K562 (cell line): ENCODE results near the gene DHPS. TPM values are rescaled to one million over a fixed set of nuclear protein-coding genes. Genes with fewer than 3 reads are reported as not detected.
A peak's percentile ranks its signal among the peaks of the same experiment; 100 is the strongest.

ENCODE experiments used
- ATAC-seq: fragments of 200-7000 bp; cut with Tn5 transposase; 3 replicates; pipeline ENCODE4 v1.9.1; 2020; ENCODE audit warnings: moderate library complexity
- BruUV-seq: library from RNA; stranded (reverse); fragments of 400-500 nt; replicated peaks from 2 replicates; lab custom pipeline; 2021; lab: Mats Ljungman, UMichigan
- CTCF ChIA-PET: fragments of 300-600 bp; formaldehyde crosslinking; extraction: SDS; loops from one replicate; lab custom pipeline; 2021; ENCODE audit warnings: low intra/inter-chr PET ratio; lab: Yijun Ruan, JAX
- POLR2A ChIA-PET: fragments of 300-600, 350-650 bp; sonication (Branson Sonifier 250); formaldehyde crosslinking; extraction: SDS; loops from one replicate; lab custom pipeline; 2021; ENCODE audit warnings: antibody characterized with exemption, inconsistent platforms; lab: Yijun Ruan, JAX
- DNase-seq, 4 experiments: peaks; one replicate each; pipeline versions ENCODE4 v3.0.0 to v3.0.0-alpha.2; 2011 to 2018; ENCODE audit warnings: low spot score in 3 of 4, mixed read lengths in 3 of 4; ENCODE audit errors: extremely low read depth in 1 of 4
- FAIRE-seq: peaks from 2 replicates; lab custom pipeline; 2011; peaks lifted over from hg19 to GRCh38; lab: Jason Lieb, UNC
- H2AFZ ChIP-seq: 2 replicates; pipeline ENCODE4 v1.6.0; 2011; ENCODE audit warnings: low read depth, low read length, control low read depth, inconsistent platforms
- H3K27ac ChIP-seq: fragments of 200-600 bp; 3 replicates; pipeline ENCODE4 v1.8.0; 2011; ENCODE audit warnings: low read depth, mild to moderate bottlenecking, control low read depth, inconsistent platforms, low read length, moderate library complexity, mixed read lengths; ENCODE audit errors: extremely low read depth
- H3K27me3 ChIP-seq, 2 experiments: fragments of 300-600 bp in 1 of 2; 2 replicates in 1 of 2; 3 replicates in 1 of 2; pipeline versions ENCODE4 v1.6.0 to v1.8.0; 2011; ENCODE audit warnings: inconsistent platforms in 2 of 2, low read length in 2 of 2, mild to moderate bottlenecking in 1 of 2, mixed read lengths in 1 of 2, moderate library complexity in 1 of 2; ENCODE audit not compliant: control insufficient read depth in 2 of 2, insufficient read depth in 2 of 2
- H3K36me3 ChIP-seq: fragments of 300-600 bp; 3 replicates; pipeline ENCODE4 v1.8.0; 2011; ENCODE audit warnings: mild to moderate bottlenecking, low read length, inconsistent platforms; ENCODE audit not compliant: control insufficient read depth, insufficient read depth
- H3K4me1 ChIP-seq, 2 experiments: fragments of 200-600 bp in 1 of 2; replicated peaks in 1 of 2; 2 replicates in 1 of 2; 3 replicates in 1 of 2; pipeline versions ENCODE4 v1.5.1 to v1.8.0; 2011; ENCODE audit warnings: inconsistent platforms in 2 of 2, low read length in 2 of 2, mild to moderate bottlenecking in 1 of 2, mixed read lengths in 1 of 2, moderate library complexity in 1 of 2; ENCODE audit not compliant: control insufficient read depth in 2 of 2, insufficient read depth in 2 of 2
- H3K4me2 ChIP-seq: 2 replicates; pipeline ENCODE4 v1.6.1; 2011; ENCODE audit warnings: low read length, control low read depth, inconsistent platforms, mixed read lengths; ENCODE audit not compliant: insufficient read depth
- H3K4me3 ChIP-seq: fragments of 200-600 bp; sonication (generic), shearing (Covaris generic); 2 replicates; pipeline ENCODE4 v1.5.1; 2016; ENCODE audit warnings: control low read depth, inconsistent platforms
- H3K79me2 ChIP-seq: fragments of 200-600 bp; 3 replicates; pipeline ENCODE4 v1.8.0; 2011; ENCODE audit warnings: low read length, inconsistent platforms; ENCODE audit not compliant: control insufficient read depth, insufficient read depth
- H3K9ac ChIP-seq, 2 experiments: 2 replicates each; pipeline versions ENCODE4 v1.6.0 to v1.6.1; 2011; ENCODE audit warnings: low read depth in 2 of 2, low read length in 2 of 2, control low read depth in 1 of 2, inconsistent platforms in 1 of 2, mild to moderate bottlenecking in 1 of 2, mixed read lengths in 1 of 2; ENCODE audit not compliant: insufficient read depth in 1 of 2
- H3K9me1 ChIP-seq: one replicate; pipeline ENCODE4 v1.6.0; 2011; ENCODE audit warnings: inconsistent platforms, mild to moderate bottlenecking, low read length, moderate library complexity; ENCODE audit not compliant: control insufficient read depth, insufficient read depth
- H3K9me3 ChIP-seq: replicated peaks from 2 replicates; pipeline ENCODE4 v1.5.1; 2011; ENCODE audit warnings: low read depth, low read length, inconsistent platforms; ENCODE audit not compliant: control insufficient read depth, insufficient read depth
- H4K20me1 ChIP-seq: replicated peaks from 2 replicates; pipeline ENCODE4 v1.6.1; 2011; ENCODE audit warnings: low read length, inconsistent platforms, mixed read lengths; ENCODE audit not compliant: control insufficient read depth, insufficient read depth
- DDX20 ChIP-seq: fragments of 450-650 bp; IDR thresholded peaks from 2 replicates; pipeline ENCODE4 v1.6.1; 2016; ENCODE audit warnings: missing genetic modification characterization, low read depth, mild to moderate bottlenecking, missing compliant biosample characterization, moderate library complexity
- ZNF121 ChIP-seq: sonication (generic); formaldehyde crosslinking; conservative IDR thresholded peaks from 2 replicates; pipeline ENCODE4 v1.8.0; 2022; ENCODE audit warnings: missing genetic modification reagents
- WGBS: fragments of 100-300 bp; shearing (Covaris generic); methylation state at CpG from one replicate; pipeline ENCODE4 v1.1.6; 2016; ENCODE audit warnings: low coverage, mixed read lengths; ENCODE audit not compliant: insufficient coverage; ENCODE audit errors: missing lambda C conversion rate; 5-methylcytosine and 5-hydroxymethylcytosine counted together
- in situ Hi-C: fragments of 300-500 bp; cut with MboI; formaldehyde crosslinking; loops from 4 replicates; pipeline ENCODE4 v1.15.0; 2018; ENCODE audit warnings: inconsistent platforms, mixed read lengths
- intact Hi-C: fragments of 100-400 bp; cut with micrococcal nuclease; formaldehyde crosslinking; loops from 2 replicates; pipeline ENCODE4 v1.14.2; 2022
- polyA plus RNA-seq, 8 experiments: library from polyadenylated mRNA; depleted of rRNA in 4 of 8; stranded (reverse) in 5 of 8; unstranded in 3 of 8; fragments of >200 nt; fragmentation: Nextera tagmentation in 2 of 8; fragmentation: Illumina TruSeq in 1 of 8; extraction: Ambion mirVana in 2 of 8; extraction: Trizol in 1 of 8; gene quantifications; 2 replicates each; pipeline versions ENCODE4 v1.2.1 to v1.2.3, GENCODE V29; 2011 to 2014; ENCODE audit warnings: inconsistent platforms in 1 of 8, missing spikeins in 1 of 8
- total RNA-seq, 7 experiments: library from RNA; depleted of rRNA in 6 of 7; stranded (reverse); fragments of >200 nt in 6 of 7; fragmentation: Illumina TruSeq in 2 of 7; extraction: Trizol in 2 of 7; gene quantifications; 2 replicates each; pipeline versions ENCODE4 v1.2.1 to v1.2.3, GENCODE V29; 2011 to 2021; ENCODE audit warnings: low replicate concordance in 1 of 7
- TF ChIP-seq, protein P1 (sequence below), 2 experiments: fragments of 450-650 bp in 1 of 2; sonication (generic) in 1 of 2; formaldehyde crosslinking in 1 of 2; IDR thresholded peaks; 2 replicates each; pipeline versions ENCODE4 v1.7.1 to v1.9.0; 2016 to 2022; ENCODE audit warnings: inconsistent platforms in 1 of 2, mild to moderate bottlenecking in 1 of 2, missing genetic modification reagents in 1 of 2

DHPS gene
- total and polyA plus RNA-seq, 9 of the 15 experiments (the other 6 are each of a cell fraction or from before 2014, with no cell fraction given) = 47.1 to 110 (median 79.9) TPM

GRCh38 chr19:12727745-12728433 is 46.2 kb upstream of the DHPS start:
- H3K27me3 ChIP-seq = no peaks in the 10 kb centered on the region
- DNase-seq (no peak), FAIRE-seq (no peak), ATAC-seq (no peak)
- H3K9ac ChIP-seq = no peak overlapping the region
- H3K36me3 ChIP-seq = peaks cover 48% of the 10 kb centered on the region
- H3K4me3 ChIP-seq = no peak overlapping the region
- no peak overlapping the region for H2AFZ ChIP-seq
- H3K79me2 ChIP-seq = peaks cover 42% of the 10 kb centered on the region
- intact Hi-C loops (no loop called here), in situ Hi-C loops (no loop called here)
- H3K4me1 ChIP-seq = peaks cover 6 to 27% of the 10 kb centered on the region in 2 experiments
- no peaks in the 10 kb centered on the region for H3K9me3 ChIP-seq
- WGBS = 93% methylated on average over 9 of the region's 9 CpGs
- BruUV-seq = no TSS peak
- H3K27ac ChIP-seq = no peak overlapping the region
- ChIA-PET CTCF (no interaction called here), POLR2A (interaction anchor here (0.7 to 2.2 kb wide), 3 partner anchors 7 to 78 kb away, joined by 3 to 6 read pairs (median 3); partner anchors contain the start of genes GET3 and RNASEH2A)
- H3K9me1 ChIP-seq = no peaks in the 10 kb centered on the region
- peak; percentile 81 for TF ChIP-seq ZNF121 (CRISPR knock-in tag)
- no peak for TF ChIP-seq DDX20
- no peak overlapping the region for H3K4me2 ChIP-seq
- peaks cover 7% of the 10 kb centered on the region for H4K20me1 ChIP-seq

DNA sequence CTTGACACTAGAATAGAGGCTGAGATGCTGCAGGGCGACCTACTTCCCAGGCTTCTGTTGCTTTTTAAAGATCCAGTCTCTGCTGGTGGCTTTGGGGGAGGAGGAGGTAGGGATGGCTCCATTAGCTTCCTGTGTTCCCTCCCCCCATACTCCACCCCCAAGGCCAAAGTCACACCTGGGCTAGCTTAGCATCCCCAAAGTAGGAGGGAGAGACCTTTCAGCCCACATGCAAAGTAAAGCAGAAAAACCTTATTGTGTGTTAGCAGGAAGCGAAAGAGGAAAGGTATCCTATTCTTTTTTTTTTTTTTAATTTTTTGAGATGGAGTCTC is 45.3 kb upstream of the DHPS start:
- Histone ChIP-seq H3K9me1 (no peaks in the 10 kb centered on the region), H3K4me1 (peaks cover 2 to 22% of the 10 kb centered on the region in 2 experiments; a peak in 3 of 5 replicates), H3K9ac (peak overlapping the region in 1 of 2 experiments; percentile 14; a peak in 1 of 4 replicates), H3K4me3 (no peak overlapping the region), H3K9me3 (no peaks in the 10 kb centered on the region), H3K36me3 (peaks cover 42% of the 10 kb centered on the region), H4K20me1 (peaks cover 6% of the 10 kb centered on the region), H3K27ac (peak overlapping the region; percentile 31; the same call in 1 of the 3 replicates), H3K27me3 (no peaks in the 10 kb centered on the region), H2AFZ (no peak overlapping the region), H3K4me2 (no peak overlapping the region), H3K79me2 (peaks cover 42% of the 10 kb centered on the region)
- no TSS peak for BruUV-seq
- CTCF ChIA-PET = no interaction called here
- peak in 1 of 4 experiments; percentile 17 for DNase-seq
- in situ Hi-C loops = no loop called here
- POLR2A ChIA-PET = interaction anchor here (1.0 to 1.3 kb wide), 3 partner anchors 8 to 66 kb away, joined by 3 to 4 read pairs (median 3); partner anchors contain the start of gene JUNB
- WGBS = 80% methylated on average over 1 of the region's 2 CpGs
- no peak for ATAC-seq
- no peak for FAIRE-seq
- intact Hi-C loops = no loop called here
- TF ChIP-seq, protein P1, sequence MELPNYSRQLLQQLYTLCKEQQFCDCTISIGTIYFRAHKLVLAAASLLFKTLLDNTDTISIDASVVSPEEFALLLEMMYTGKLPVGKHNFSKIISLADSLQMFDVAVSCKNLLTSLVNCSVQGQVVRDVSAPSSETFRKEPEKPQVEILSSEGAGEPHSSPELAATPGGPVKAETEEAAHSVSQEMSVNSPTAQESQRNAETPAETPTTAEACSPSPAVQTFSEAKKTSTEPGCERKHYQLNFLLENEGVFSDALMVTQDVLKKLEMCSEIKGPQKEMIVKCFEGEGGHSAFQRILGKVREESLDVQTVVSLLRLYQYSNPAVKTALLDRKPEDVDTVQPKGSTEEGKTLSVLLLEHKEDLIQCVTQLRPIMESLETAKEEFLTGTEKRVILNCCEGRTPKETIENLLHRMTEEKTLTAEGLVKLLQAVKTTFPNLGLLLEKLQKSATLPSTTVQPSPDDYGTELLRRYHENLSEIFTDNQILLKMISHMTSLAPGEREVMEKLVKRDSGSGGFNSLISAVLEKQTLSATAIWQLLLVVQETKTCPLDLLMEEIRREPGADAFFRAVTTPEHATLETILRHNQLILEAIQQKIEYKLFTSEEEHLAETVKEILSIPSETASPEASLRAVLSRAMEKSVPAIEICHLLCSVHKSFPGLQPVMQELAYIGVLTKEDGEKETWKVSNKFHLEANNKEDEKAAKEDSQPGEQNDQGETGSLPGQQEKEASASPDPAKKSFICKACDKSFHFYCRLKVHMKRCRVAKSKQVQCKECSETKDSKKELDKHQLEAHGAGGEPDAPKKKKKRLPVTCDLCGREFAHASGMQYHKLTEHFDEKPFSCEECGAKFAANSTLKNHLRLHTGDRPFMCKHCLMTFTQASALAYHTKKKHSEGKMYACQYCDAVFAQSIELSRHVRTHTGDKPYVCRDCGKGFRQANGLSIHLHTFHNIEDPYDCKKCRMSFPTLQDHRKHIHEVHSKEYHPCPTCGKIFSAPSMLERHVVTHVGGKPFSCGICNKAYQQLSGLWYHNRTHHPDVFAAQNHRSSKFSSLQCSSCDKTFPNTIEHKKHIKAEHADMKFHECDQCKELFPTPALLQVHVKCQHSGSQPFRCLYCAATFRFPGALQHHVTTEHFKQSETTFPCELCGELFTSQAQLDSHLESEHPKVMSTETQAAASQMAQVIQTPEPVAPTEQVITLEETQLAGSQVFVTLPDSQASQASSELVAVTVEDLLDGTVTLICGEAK (IDR thresholded peaks at IDR 0.05) = no peak
- TF ChIP-seq, protein P1 (CRISPR knock-in tag; IDR thresholded peaks at IDR 0.05) = no peak
